ENCODE results near the gene MBTPS2. TPM values are rescaled to one million over a fixed set of nuclear protein-coding genes. Genes with fewer than 3 reads are reported as not detected.
"Not testable (repeated sequence)": the region's sequence is repeated elsewhere in the genome, so short reads cannot be mapped to it uniquely, and the experiment has no call there.

Gene MBTPS2
- total RNA-seq, 1 donor from 2014 or later = 22.1 TPM

DNA sequence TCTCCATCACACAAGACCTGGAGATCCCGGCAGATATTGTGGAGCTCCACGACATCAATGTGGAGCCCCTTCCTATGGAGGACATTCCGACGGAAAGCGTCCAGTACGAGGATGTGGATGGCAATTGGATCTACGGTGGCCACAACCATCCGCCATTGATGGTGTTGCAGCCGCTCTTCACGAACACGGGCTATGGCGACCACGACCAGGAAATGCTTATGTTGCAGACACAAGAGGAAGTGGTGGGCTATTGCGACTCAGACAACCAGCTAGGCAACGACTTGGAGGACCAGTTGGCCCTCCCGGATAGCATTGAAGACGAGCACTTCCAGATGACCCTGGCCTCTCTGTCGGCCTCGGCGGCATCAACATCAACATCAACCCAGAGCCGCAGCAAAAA is 17.1 kb downstream of the MBTPS2 start:
- Mint-ChIP-seq H3K27ac (no peak overlapping the region), H3K27me3 (ENCODE audit: low read depth) (no peaks in the 10 kb centered on the region), H3K36me3 (peaks cover 25% of the 10 kb centered on the region), H3K9me3 (peaks cover 6% of the 10 kb centered on the region), H3K4me1 (peaks cover 6% of the 10 kb centered on the region), H3K4me3 (no peak overlapping the region)
- TF ChIP-seq, protein P1, sequence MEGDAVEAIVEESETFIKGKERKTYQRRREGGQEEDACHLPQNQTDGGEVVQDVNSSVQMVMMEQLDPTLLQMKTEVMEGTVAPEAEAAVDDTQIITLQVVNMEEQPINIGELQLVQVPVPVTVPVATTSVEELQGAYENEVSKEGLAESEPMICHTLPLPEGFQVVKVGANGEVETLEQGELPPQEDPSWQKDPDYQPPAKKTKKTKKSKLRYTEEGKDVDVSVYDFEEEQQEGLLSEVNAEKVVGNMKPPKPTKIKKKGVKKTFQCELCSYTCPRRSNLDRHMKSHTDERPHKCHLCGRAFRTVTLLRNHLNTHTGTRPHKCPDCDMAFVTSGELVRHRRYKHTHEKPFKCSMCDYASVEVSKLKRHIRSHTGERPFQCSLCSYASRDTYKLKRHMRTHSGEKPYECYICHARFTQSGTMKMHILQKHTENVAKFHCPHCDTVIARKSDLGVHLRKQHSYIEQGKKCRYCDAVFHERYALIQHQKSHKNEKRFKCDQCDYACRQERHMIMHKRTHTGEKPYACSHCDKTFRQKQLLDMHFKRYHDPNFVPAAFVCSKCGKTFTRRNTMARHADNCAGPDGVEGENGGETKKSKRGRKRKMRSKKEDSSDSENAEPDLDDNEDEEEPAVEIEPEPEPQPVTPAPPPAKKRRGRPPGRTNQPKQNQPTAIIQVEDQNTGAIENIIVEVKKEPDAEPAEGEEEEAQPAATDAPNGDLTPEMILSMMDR (IDR thresholded peaks at IDR 0.05; ENCODE audit: unreplicated experiment) = no peak
- no peak for DNase-seq (ENCODE audit: low spot score in 2 of 2, unreplicated experiment in 2 of 2)

DNA sequence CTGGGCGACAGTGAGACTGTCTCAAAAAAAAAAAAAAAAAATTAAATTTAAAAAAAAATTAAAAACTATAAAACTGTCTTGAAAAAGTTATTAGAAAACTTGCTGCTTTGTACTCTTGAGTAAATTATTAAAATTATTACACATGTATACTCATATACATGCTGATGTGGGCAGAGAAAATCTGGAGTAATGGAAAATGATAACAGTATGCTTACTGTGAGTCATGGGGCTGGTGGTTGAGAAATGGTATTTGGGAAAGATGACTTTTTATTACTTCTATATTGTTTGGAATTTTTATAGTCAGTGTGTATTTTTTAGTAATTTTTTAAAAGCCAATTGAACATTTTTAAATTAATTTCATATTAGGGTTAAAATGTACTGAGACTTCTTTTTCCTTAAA is 23.8 kb downstream of the MBTPS2 start:
- peaks cover under 1% of the 10 kb centered on the region for H3K36me3 Mint-ChIP-seq
- no peak overlapping the region for H3K4me3 Mint-ChIP-seq
- TF ChIP-seq, protein P1 (IDR thresholded peaks at IDR 0.05; ENCODE audit: unreplicated experiment) = no peak
- no peak for DNase-seq (ENCODE audit: low spot score in 2 of 2, unreplicated experiment in 2 of 2)
- H3K27ac Mint-ChIP-seq = no peak overlapping the region
- no peaks in the 10 kb centered on the region for H3K9me3 Mint-ChIP-seq
- H3K4me1 Mint-ChIP-seq = peaks cover 9% of the 10 kb centered on the region
- no peaks in the 10 kb centered on the region for H3K27me3 Mint-ChIP-seq (ENCODE audit: low read depth)

DNA sequence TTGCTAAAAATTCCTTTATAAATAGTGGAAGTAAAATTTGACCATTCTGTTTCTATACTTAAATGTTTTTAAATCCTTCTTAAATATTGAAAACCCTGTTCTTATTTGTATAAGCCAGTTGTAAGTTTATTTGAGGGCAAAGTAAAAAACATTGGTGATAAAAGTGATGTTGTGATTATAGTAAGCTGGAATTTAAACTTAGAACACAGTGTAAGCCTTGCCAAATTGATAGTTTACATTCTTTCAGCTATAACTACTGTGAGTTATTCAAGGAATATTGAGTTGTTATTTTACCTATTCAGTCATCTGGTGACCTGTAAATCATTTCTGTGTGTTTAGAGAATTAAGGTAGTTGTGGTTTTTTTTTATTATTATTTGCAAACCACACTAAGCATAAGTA is 26.0 kb downstream of the MBTPS2 start:
- peak overlapping the region; percentile 12 for H3K27ac Mint-ChIP-seq
- H3K27me3 Mint-ChIP-seq (ENCODE audit: low read depth) = no peaks in the 10 kb centered on the region
- peaks cover 7% of the 10 kb centered on the region for H3K4me1 Mint-ChIP-seq
- H3K9me3 Mint-ChIP-seq = no peaks in the 10 kb centered on the region
- H3K4me3 Mint-ChIP-seq = no peak overlapping the region
- no peaks in the 10 kb centered on the region for H3K36me3 Mint-ChIP-seq
- no peak for DNase-seq (ENCODE audit: low spot score in 2 of 2, unreplicated experiment in 2 of 2)
- TF ChIP-seq, protein P1 (IDR thresholded peaks at IDR 0.05; ENCODE audit: unreplicated experiment) = no peak

DNA sequence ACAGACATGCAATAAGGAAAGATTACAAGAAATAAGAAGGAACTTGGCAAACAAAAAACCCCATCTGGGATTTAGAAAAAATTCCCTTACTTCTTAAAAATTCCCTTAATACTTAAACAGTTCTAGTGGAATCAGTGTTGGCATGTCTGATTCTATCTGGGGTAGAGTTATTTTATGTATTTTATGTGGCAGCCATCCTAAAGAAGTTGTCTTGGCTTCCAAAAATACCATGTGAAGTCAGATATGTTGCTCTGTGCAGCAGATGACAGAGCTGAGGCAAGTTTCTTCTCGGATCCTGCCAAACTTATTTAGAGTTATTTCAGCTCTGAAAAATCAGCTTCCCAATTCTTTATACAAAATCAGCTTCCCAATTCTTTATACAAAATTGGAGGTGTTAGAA is 31.1 kb downstream of the MBTPS2 start:
- TF ChIP-seq, protein P1 (IDR thresholded peaks at IDR 0.05; ENCODE audit: unreplicated experiment) = no peak
- Mint-ChIP-seq H3K27me3 (ENCODE audit: low read depth) (no peaks in the 10 kb centered on the region), H3K4me3 (no peak overlapping the region), H3K4me1 (peaks cover 24% of the 10 kb centered on the region), H3K36me3 (no peaks in the 10 kb centered on the region), H3K27ac (no peak overlapping the region), H3K9me3 (no peaks in the 10 kb centered on the region)
- DNase-seq (ENCODE audit: low spot score in 2 of 2, unreplicated experiment in 2 of 2) = no peak

DNA sequence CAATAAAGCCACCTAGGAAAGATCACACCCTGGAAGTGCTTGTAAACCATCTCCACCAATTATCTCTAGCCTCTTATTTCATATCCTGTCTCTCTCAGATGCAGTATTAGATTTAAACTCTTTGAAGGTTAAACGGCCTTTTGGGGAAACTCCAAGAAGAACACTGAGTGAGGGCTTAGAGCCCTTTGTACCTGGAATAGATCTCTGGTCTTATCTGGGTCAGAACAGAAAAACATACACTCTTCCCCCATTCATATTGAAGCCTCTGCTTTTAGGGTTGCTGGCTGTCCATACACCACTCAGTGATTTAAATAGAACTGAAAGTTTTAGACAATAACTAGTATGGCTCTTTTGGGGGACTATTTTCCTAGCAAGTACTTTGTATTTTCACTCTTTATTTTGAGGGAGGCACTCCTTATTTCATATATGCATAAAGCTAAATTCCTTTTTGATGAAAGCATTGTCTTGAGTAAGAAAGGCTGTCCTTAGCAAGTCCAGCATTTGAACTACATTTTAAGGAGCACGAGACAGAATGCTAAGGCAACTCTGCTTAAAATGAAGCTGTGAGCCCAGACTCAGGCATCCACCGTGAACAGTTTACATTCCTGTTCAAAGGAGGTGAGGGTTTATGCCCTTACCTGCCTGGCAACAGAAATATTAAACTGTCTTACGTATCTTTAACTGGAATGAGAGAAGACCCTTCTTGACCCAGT is 33.8 kb downstream of the MBTPS2 start:
- no peak for DNase-seq (ENCODE audit: low spot score in 2 of 2, unreplicated experiment in 2 of 2)
- TF ChIP-seq, protein P1 (IDR thresholded peaks at IDR 0.05; ENCODE audit: unreplicated experiment) = no peak
- Mint-ChIP-seq H3K36me3 (no peaks in the 10 kb centered on the region), H3K4me1 (peaks cover 33% of the 10 kb centered on the region), H3K4me3 (no peak overlapping the region), H3K9me3 (no peaks in the 10 kb centered on the region), H3K27me3 (ENCODE audit: low read depth) (no peaks in the 10 kb centered on the region), H3K27ac (peak overlapping the region; percentile 94)

DNA sequence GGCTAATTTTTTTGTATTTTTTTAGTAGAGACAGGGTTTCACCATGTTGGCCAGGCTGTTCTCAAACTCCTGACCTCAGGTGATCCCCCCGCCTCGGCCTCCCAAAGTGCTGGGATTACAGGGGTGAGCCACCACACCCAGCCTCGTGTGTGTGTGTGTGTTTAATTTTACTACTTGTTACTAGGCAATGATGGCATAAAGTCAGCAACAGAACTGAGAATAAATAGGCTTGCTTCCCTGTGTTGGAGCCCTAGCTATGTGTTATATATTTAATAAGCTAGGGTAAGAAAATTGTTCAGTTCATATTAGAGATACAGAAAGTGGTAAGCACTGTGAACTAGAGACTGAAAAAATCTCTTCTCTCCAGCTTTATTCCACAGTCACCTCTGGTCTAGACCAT is 34.8 kb downstream of the MBTPS2 start:
- Mint-ChIP-seq H3K27ac (peak overlapping the region; percentile 25), H3K4me1 (peaks cover 33% of the 10 kb centered on the region)
- not testable (repeated sequence) for DNase-seq (ENCODE audit: low spot score in 2 of 2, unreplicated experiment in 2 of 2); H3K36me3 Mint-ChIP-seq; H3K27me3 Mint-ChIP-seq (ENCODE audit: low read depth); H3K9me3 Mint-ChIP-seq; H3K4me3 Mint-ChIP-seq
